GM18517 (cell line): ENCODE data around the gene EGR4.

Source experiments
- ATAC-seq: cut with Tn5 transposase; IDR thresholded peaks from one replicate; pipeline ENCODE4 v1.9.1; 2021; ENCODE audit warnings: mild to moderate bottlenecking, moderate library complexity; ENCODE audit not compliant: unreplicated experiment

EGR4 gene

GRCh38 chr2:73250872-73251846 is 42.2 kb downstream of the EGR4 start:
- ATAC-seq, result no peak

GRCh38 chr2:73249636-73250035 is 43.7 kb downstream of the EGR4 start:
- no peak for ATAC-seq

DNA sequence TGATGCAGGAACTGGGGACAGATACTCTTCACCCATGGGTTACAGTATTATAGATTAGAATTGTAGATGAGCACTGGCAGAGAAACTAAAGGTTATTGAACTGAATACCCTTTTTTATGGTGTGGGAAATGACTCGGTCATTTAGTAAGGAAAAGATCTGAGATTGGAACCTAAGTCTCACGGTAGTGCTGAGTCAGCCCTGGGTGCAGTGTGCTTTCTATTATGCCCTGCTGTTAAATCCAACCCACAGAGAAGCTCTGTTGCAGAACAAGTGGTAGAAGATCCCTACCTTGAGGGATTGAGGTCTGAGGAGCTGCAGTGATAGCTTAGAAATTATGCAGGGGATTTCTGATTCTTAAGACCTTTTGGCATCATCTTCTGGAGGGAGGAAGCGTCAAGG is 46.5 kb downstream of the EGR4 start:
- ATAC-seq, result no peak

DNA sequence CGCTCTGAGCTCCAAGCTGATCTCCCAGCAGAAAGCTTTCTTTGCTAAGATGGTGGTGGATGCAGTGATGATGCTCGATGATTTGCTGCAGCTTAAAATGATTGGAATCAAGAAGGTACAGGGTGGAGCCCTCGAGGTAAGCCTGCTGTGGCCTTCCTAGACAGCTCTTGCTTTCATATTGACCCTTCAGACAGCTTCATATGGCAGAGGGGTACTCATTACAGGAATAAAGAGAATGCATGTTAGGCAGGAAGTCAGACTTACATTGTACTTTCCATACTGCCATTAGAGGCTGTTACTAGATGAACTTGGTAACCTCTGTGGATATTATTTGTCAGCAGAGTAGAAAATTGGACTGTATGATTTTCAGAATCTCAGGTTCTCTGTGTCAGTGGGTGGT is 48.8 kb downstream of the EGR4 start:
- no peak for ATAC-seq

DNA sequence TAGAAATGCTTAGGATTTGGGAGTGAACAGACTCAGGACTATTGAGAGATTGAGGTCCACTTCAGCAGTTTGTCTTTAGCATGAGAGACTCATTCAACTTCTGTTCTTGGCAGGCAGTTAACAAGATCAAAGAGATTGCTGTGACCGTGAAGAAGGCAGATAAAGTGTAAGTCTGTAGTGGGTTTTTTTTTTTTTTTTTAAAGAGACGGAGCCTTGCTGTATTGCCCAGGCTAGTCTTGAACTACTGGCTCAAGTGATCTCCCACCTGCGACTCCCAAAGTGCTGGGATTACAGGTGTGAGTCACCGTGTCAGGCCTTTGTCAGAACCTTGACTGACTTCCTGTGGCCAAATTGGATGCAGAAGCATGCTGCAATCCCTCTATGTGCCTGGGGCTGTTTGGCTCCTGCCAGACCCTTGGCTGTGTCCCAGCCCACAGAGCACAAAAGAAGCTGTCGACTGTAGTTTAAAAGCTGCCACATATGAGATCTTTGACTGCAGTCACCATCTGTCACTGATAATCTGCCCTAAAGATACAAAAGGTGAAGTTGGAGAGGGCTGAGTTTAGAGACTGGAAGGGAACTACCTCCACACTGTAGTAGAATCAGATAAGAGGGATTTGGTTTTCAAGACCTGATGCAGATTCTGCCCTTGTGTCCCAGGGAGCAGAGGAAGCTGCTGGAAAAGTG is 49.3 kb downstream of the EGR4 start:
- no peak for ATAC-seq
